ENCODE measurements around the gene MRPL9.

- TF ChIP-seq CTCF (IDR thresholded peaks at IDR 0.05): no peak
- TF ChIP-seq EZH2 (IDR thresholded peaks at IDR 0.05): no peak
Measured at GRCh38 chr1:151760597-151761385, 2.5 kb downstream of the MRPL9 start.
